HEK293T (cell line): Measurements from ENCODE around the gene PGM1.

Experiments used
- ARNT ChIP-seq: fragments of 450-650 bp; IDR thresholded peaks from 2 replicates; pipeline ENCODE4 v1.6.1; 2017; ENCODE audit warnings: mild to moderate bottlenecking
- BHLHE40 ChIP-seq: fragments of 450-650 bp; IDR thresholded peaks from 2 replicates; pipeline ENCODE4 v1.6.1; 2016; ENCODE audit warnings: mild to moderate bottlenecking, moderate library complexity, borderline replicate concordance
- CTBP1 ChIP-seq: fragments of 450-650 bp; IDR thresholded peaks from 2 replicates; pipeline ENCODE4 v1.6.1; 2016; ENCODE audit warnings: borderline replicate concordance
- ELF4 ChIP-seq: fragments of 450-650 bp; IDR thresholded peaks from 2 replicates; pipeline ENCODE4 v1.6.1; 2017; ENCODE audit warnings: antibody characterized with exemption
- FOXA1 ChIP-seq: fragments of 450-650 bp; IDR thresholded peaks from 2 replicates; pipeline ENCODE4 v1.6.1; 2016; ENCODE audit warnings: mild to moderate bottlenecking
- FOXK2 ChIP-seq: fragments of 450-650 bp; IDR thresholded peaks from 2 replicates; pipeline ENCODE4 v1.6.1; 2016; ENCODE audit warnings: mild to moderate bottlenecking
- FOXM1 ChIP-seq: fragments of 450-650 bp; IDR thresholded peaks from 2 replicates; pipeline ENCODE4 v1.6.1; 2017; ENCODE audit warnings: mild to moderate bottlenecking, borderline replicate concordance
- HDGF ChIP-seq: fragments of 450-650 bp; IDR thresholded peaks from 2 replicates; pipeline ENCODE4 v1.6.1; 2017; ENCODE audit warnings: antibody characterized with exemption, borderline replicate concordance
- LEF1 ChIP-seq: fragments of 450-650 bp; IDR thresholded peaks from 2 replicates; pipeline ENCODE4 v1.6.1; 2017; ENCODE audit warnings: mild to moderate bottlenecking, borderline replicate concordance
- SP1 ChIP-seq: fragments of 450-650 bp; IDR thresholded peaks from 2 replicates; pipeline ENCODE4 v1.6.1; 2017
- SUZ12 ChIP-seq: fragments of 450-650 bp; IDR thresholded peaks from 2 replicates; pipeline ENCODE4 v1.6.1; 2016; ENCODE audit warnings: mild to moderate bottlenecking
- TARDBP ChIP-seq: fragments of 450-650 bp; IDR thresholded peaks from 2 replicates; pipeline ENCODE4 v1.6.1; 2016
- TF ChIP-seq, protein P1 (sequence below): fragments of 450-650 bp; IDR thresholded peaks from 2 replicates; pipeline ENCODE4 v1.6.1; 2016

DNA sequence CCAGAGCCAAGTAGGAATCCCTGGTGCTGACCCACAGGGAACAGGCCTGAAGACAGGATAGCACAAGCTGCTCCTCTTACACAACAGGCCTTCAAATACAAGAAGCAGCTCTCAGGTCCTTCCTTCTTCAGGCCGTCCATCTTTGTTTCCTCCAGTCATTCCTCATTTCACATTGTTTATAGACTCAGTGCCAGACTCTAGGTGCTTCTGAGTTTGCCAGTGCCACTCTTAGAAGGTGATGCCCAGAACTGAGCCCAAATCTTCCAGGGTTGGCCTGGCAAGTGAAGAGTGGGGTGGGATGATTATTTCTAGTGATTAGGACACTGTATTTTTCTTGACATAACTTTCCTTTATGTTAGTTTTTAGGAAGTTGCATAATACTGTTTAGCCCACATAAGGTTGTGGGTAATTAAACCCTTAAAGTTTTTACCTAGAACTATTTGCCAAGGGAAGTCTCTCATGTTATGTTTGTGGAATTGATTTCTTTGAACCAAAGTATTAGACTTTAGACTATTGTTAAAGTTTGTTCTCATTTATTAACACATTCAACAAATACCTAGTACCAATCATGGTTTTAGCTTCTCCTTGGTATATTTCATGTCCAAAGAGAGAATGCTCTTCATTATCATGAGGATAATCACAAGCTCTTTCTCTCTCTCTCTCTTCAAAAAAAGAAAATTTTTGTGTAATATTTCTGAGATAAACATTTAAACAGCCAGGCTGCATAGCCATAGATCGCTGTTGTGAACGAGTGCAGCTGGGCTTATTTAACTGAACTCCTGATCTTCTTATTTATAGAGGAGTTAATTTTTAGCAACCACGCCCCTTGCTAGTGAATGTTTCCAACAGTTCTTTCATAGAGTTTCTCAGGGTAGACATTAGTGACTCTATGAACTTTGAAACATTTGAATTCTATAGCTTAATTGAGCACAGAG is 47.7 kb downstream of the PGM1 start:
- no peak for TF ChIP-seq SP1
- no peak for TF ChIP-seq TARDBP
- no peak for TF ChIP-seq FOXM1
- no peak for TF ChIP-seq FOXA1
- no peak for TF ChIP-seq ARNT
- no peak for TF ChIP-seq FOXK2
- no peak for TF ChIP-seq SUZ12
- TF ChIP-seq HDGF = no peak
- TF ChIP-seq, protein P1, sequence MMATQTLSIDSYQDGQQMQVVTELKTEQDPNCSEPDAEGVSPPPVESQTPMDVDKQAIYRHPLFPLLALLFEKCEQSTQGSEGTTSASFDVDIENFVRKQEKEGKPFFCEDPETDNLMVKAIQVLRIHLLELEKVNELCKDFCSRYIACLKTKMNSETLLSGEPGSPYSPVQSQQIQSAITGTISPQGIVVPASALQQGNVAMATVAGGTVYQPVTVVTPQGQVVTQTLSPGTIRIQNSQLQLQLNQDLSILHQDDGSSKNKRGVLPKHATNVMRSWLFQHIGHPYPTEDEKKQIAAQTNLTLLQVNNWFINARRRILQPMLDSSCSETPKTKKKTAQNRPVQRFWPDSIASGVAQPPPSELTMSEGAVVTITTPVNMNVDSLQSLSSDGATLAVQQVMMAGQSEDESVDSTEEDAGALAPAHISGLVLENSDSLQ = no peak
- no peak for TF ChIP-seq ELF4
- TF ChIP-seq CTBP1 = no peak
- no peak for TF ChIP-seq BHLHE40
- TF ChIP-seq LEF1 = no peak
